ENCODE measurements around the gene FBXL5. TPM values are rescaled to one million over a fixed set of nuclear protein-coding genes. Genes with fewer than 3 reads are reported as not detected.

The FBXL5 gene
- total and polyA plus RNA-seq, 9 of the 15 experiments (the other 6 are each of a cell fraction or from before 2014, with no cell fraction given), result 6.0 to 35.2 (median 22.1) TPM

- Histone ChIP-seq H3K9me1 (ENCODE audit: control insufficient read depth, insufficient read depth, low read length) (no peaks in the 10 kb centered on the region), H3K4me1 (replicated peaks in 1 of 2; ENCODE audit: control insufficient read depth in 2 of 2, insufficient read depth in 2 of 2, low read length in 2 of 2) (no peaks in the 10 kb centered on the region; a peak in 1 of 5 replicates), H3K4me3 (no peak overlapping the region), H4K20me1 (replicated peaks; ENCODE audit: control insufficient read depth, insufficient read depth, low read length) (no peaks in the 10 kb centered on the region), H3K4me2 (ENCODE audit: insufficient read depth, low read length) (no peak overlapping the region), H3K27me3 (ENCODE audit: control insufficient read depth in 2 of 2, insufficient read depth in 2 of 2, low read length in 2 of 2) (no peaks in the 10 kb centered on the region), H3K36me3 (ENCODE audit: control insufficient read depth, insufficient read depth, low read length) (no peaks in the 10 kb centered on the region), H3K27ac (ENCODE audit: extremely low read depth, low read depth, low read length) (no peak overlapping the region), H3K9ac (ENCODE audit: insufficient read depth in 1 of 2, low read depth in 2 of 2, low read length in 2 of 2) (no peak overlapping the region), H3K79me2 (ENCODE audit: control insufficient read depth, insufficient read depth, low read length) (no peaks in the 10 kb centered on the region), H2AFZ (ENCODE audit: low read depth, low read length) (no peak overlapping the region), H3K9me3 (replicated peaks; ENCODE audit: control insufficient read depth, insufficient read depth, low read depth, low read length) (no peaks in the 10 kb centered on the region)
- ATAC-seq, result peak; percentile 56
- TF ChIP-seq BRF2 (IDR thresholded peaks at IDR 0.05; ENCODE audit: borderline replicate concordance, insufficient read depth, insufficient read length), result no peak
- no peak for TF ChIP-seq XRCC3 (IDR thresholded peaks at IDR 0.05)
- no peak for TF ChIP-seq BCL6 (CRISPR knock-in tag; IDR thresholded peaks at IDR 0.05)
- no peak for TF ChIP-seq FOS (IDR thresholded peaks at IDR 0.05; ENCODE audit: extremely low read depth, insufficient read length)
- no peak for TF ChIP-seq FOXP1 (CRISPR knock-in tag; IDR thresholded peaks at IDR 0.05)
- TF ChIP-seq GATA2 (CRISPR knock-in tag; IDR thresholded peaks at IDR 0.05), result no peak
- no peak for TF ChIP-seq MLLT1 (IDR thresholded peaks at IDR 0.05)
- no peak for TF ChIP-seq SRSF3 (IDR thresholded peaks at IDR 0.05; ENCODE audit: insufficient read depth, low read length)
- no peak for TF ChIP-seq TRIM25 (IDR thresholded peaks at IDR 0.05; ENCODE audit: borderline replicate concordance)
- no peak for TF ChIP-seq KHSRP (IDR thresholded peaks at IDR 0.05)
- no peak for TF ChIP-seq ETS1 (conservative IDR thresholded peaks at IDR 0.05; ENCODE audit: control insufficient read depth, low read depth, low read length)
- ChIA-PET CTCF (ENCODE audit: low intra/inter-chr PET ratio) (no interaction called here), POLR2A (no interaction called here)
- DNase-seq (ENCODE audit: extremely low read depth in 1 of 4, low spot score in 3 of 4), result no peak
- no TSS peak for BruUV-seq (replicated peaks)
- intact Hi-C loops (cut with micrococcal nuclease), result no loop called here
- no peak for FAIRE-seq
- in situ Hi-C loops (cut with MboI), result no loop called here
Measured at GRCh38 chr4:15562623-15563022, 92.5 kb downstream of the FBXL5 start.
